Stimulated activated naive CD4-positive, alpha-beta T cell (primary cell): Measurements from ENCODE around the gene BNIPL.

Source experiments
- DNase-seq, 6 experiments: peaks; one replicate each; lab custom pipeline; 2025; lab: John Stamatoyannopoulos, UW

The BNIPL gene, protein sequence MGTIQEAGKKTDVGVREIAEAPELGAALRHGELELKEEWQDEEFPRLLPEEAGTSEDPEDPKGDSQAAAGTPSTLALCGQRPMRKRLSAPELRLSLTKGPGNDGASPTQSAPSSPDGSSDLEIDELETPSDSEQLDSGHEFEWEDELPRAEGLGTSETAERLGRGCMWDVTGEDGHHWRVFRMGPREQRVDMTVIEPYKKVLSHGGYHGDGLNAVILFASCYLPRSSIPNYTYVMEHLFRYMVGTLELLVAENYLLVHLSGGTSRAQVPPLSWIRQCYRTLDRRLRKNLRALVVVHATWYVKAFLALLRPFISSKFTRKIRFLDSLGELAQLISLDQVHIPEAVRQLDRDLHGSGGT

DNA sequence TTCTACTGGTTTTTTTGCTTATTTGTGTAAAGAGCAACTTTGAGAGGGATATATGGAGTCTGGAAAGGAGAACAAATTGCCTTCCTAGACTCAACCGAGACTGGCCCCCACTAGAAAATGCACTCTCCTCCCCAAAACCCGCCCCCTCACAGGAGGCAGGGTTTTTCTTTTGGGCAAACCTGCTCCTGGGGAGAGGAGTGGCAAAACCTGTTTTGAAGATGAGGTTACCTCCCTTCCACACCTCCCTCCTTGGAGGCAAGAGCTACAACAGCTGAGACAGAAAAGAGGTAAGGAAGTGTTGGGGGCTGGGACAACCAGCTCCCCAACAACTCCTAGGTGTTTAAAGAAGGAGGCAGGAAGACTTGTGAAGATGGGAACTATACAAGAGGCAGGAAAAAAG lies at the start of gene BNIPL:
Gene BNIPL (plus strand): TSS at position 231 of the 400 bp plus-strand sequence. CDS start 140 bp downstream, at position 371.
- no peak for DNase-seq

DNA sequence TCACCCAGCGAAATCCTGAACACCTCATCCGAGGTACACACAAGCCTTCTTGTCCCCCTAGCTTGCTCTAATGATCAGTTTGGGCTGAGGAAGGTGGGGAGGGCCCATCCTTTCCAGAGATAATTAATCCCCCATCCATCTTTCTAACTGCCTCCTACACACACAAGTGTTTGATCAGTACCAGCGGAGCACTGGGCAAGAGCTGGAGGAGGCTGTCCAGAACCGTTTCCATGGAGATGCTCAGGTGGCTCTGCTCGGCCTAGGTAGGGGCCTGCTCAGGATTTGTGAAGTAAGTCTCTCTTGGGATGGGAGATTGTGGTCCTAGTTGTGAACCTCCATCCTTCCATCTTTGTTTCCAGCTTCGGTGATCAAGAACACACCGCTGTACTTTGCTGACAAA lies 48.5 kb upstream of the BNIPL start:
- DNase-seq: no peak

GRCh38 chr1:150992626-150993025 lies 43.8 kb upstream of the BNIPL start:
- no peak for DNase-seq

- no peak for DNase-seq
Observed at GRCh38 chr1:150994248-150994647, 42.1 kb upstream of the BNIPL start.

DNA sequence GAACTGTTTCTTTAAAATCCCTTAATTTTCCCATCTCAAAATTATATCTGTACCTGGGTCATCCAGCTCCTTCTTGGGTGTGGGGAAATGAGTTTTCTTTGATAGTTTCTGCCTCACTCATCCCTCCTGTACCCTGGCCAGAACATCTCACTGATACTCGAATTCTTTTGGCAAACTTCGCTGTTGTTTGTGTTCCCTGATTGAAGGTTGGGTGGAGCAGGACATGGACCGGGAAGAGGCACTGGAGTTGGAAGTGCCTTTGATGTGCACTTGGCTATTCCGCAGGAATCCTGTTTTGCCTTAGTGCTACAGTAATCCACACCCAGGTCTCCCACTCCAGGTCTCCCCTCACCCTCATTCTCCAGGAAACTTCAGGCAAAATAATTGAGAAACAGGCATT lies 40.9 kb upstream of the BNIPL start:
- DNase-seq: no peak

DNA sequence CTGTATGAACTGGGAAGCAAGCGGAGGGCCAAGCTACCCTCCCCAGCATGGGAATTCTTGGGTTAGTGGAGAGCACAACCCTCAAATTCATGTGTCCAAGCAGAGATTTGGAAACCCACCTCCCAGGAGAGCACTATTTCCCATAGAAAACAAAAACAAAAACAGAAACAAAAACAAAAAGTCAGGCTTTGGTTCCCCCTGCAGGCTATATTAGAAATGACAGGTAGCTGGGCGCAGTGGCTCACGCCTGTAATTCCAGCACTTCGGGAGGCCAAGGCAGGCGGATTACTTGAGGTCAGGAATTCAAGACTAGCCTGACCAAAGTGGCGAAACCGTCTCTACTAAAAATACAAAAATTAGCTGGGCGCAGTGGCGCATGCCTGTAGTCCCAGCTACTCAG lies 40.5 kb upstream of the BNIPL start:
- DNase-seq: peak in 4 of 6 experiments; percentile 21 to 39 (median 36)

DNA sequence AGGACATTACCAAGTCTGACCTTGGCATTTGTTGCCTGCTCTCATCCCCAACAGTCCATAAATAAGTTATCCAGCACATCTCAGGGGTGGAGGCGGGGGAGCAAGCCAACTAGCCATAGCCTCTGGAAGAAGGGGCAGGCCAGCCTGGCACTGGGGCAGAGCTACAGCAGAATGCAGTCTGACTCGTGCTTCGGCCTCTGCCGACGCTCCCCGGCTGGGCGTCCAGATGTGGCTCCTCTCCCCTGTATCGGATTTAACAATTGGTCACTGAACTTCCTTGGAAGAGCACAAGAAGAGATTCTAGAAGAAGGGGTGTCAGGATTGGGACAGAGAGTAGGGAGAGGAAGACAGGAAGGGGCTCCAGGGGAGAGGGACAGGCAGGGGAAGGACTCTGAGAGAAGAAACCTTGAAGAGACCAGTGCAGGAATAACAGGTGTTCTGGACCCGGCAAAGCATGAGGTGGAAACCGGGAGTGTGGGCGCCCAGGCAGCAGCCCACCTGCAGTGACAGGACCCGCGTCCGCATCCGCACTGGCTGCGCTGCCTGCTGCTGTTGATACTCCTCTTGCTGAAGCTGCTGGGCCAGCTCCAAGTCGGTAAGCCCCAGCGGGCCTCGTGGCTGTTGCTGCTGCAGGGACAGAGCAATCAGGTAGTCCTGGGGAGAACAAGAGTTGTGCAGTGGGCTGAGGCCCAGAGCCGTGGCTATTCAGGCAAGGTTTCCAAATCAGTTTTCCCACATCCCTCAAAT lies 39.1 kb upstream of the BNIPL start:
- DNase-seq: no peak

DNA sequence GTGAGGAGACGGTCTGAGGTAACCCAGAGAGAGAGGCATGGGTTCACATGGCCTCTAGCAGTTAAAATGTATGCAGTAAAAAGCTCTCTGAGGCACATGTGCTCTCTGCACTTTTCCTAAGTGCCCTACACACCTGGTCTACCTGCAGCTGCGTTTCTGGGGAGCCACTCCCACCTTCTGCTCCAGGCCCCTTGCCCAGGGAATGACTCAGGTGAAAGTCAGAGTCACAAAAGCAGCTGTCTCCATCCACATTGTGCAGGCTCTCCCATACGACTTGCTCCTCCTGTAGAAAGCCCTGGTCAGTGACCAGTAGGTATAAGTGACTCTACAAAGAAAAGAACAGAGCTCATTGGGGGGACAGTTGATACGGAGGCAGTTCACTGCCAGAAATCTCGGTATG lies 38.4 kb upstream of the BNIPL start:
- no peak for DNase-seq

DNA sequence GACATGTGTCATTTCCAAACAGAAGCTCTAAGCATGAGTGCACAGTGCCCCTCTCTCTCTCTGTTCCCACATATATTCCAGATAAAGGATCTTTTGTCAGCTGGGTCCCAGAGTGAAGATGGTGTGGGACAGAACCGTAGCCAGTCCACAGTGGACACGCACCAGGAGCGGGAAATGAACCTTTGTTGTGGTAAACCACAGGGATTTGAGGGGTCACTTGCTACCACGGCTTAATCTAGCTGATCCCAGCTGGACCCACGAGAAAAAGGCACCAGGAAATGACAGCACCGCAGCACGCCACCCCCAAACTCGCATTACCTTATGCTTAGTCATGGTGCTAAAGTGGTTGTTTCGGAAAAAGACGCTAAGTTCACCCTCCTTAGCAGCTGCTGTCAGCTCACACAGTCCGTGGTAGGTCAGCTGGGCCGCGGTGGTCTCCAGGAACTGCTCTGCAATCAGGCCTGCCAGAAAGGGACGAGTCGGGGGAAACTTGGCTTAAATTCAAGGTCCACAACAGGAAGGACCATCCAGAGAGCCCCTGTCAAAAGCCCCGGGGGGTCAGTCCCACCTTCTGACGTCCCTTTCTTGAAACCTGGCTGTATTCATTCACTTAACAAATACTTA lies 37.2 kb upstream of the BNIPL start:
- DNase-seq: no peak

- DNase-seq: no peak
Observed at GRCh38 chr1:150999926-151000325, 36.5 kb upstream of the BNIPL start.

DNA sequence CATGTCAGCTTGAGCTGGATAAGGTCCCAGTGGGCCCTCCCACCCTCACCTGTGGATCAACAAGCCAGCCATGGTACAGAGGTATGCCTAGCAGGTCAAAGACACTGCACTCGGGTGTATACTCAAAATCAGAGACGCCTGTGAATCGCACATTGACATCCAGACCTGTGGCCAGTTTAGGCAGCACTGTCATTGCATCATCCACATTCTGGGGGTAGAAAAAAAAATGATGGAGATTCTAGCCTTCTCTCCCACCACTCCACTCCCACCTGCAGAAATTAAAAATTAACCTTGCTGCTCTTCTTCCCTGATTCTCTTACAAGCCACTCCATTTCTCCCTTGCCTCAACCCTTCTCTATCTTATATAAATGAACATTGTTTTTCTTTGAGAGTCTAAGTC lies 36.0 kb upstream of the BNIPL start:
- no peak for DNase-seq

DNA sequence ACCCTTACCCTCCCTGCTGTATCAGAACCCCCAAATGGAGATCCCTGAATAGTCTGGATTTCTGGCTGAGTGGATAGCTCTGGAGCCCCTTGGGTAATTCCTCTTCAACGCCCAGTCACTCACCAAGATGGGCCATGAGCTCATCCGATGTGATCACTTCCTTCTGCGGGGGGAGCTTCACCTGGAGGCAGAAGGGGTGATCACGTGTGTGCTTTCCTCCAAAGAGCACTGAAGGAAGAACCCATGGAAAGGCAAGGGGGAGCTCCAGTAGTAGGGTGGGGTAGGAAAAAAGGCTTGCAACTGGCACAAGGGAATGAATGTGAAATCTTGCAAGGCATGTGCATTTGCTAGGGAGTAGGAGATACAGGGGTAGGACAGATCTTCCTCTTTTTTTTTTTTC lies 34.8 kb upstream of the BNIPL start:
- no peak for DNase-seq

- DNase-seq: no peak
Observed at GRCh38 chr1:151002051-151002450, 34.3 kb upstream of the BNIPL start.

DNA sequence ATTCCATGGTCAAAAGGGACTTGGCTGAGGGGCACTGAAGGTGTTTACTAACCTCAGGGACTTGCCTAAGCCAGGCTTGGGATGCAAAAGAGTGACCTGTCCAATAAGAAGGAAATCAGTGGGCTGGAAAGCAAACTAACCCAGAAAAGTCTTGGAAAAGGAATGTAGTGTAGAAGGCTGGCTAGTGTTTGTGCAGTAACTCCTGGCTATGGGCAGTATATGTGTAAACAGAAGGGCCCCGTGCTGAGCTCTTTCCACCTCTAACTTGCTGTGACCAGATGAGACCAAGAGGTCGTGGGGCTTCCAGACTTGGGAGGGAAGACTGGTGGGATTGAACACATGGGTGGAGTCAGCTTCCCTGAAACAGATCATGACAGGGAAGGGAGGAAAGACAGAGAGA lies 33.8 kb upstream of the BNIPL start:
- DNase-seq: no peak

- DNase-seq: peak in 2 of 6 experiments; percentile 12 to 17
Observed at GRCh38 chr1:151003180-151003579, 33.2 kb upstream of the BNIPL start.

DNA sequence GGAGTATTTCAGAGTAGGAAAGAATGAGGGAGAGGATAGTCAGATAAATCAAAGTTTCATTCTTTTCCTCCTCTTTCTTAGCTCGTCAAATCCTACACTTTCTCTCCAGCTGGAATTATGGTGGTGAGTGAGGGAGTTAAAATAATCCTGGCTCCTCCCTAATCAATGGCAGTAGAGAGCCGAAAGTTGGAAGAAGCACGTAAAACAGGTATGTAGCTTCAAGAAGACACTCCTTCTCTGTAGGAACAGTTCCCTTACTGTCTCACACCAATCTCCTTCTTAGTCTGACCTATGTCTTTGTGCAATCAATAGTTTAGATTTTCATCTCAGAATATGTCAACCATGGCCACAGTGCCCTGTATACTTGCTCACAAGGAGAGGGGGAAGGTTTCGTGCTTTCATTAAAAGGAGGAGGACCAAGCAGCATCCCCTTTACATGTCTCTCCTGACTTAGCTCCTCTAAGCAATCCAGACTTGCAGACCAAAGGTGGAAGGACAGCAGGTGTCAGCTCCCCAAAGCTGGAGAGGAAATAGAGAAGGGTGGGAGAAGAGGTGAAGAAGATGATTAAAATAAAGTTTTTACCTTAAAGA lies 30.6 kb upstream of the BNIPL start:
- DNase-seq: no peak

- peak in 3 of 6 experiments; percentile 17 to 40 (median 24) for DNase-seq
Observed at GRCh38 chr1:151006327-151007052, 29.9 kb upstream of the BNIPL start, which contains the start of gene MINDY1. TSS of gene MINDY1 (minus strand) at chr1:151006902. CDS start at chr1:151002617, 4,285 bp downstream.

DNA sequence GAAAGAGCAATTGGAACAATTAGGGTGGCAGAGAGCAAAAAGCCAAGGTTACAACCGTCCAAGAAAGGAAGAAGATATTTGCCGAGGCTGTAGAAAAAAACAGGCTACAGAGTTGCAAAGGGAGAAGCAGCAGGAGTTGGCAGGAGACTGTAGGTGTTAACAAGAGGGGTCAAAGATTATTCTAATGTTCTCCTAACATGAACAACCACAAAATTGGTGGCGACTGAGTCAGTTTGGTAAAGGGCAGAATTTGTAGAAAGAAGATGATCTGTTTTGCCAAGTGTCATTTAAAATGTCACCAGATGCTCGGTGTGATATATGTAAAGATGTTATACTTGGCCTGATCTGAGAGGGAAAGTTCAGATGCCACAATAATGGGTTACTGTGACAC lies 28.5 kb upstream of the BNIPL start:
- DNase-seq: no peak

GRCh38 chr1:151008244-151009205 lies 27.9 kb upstream of the BNIPL start, which contains the start of gene PRUNE1:
TSS of gene PRUNE1 (plus strand) at chr1:151008449. CDS start at chr1:151008633, 184 bp downstream.
- DNase-seq: peak; percentile 87 to 96 (median 91)

GRCh38 chr1:151009206-151009587 lies 27.2 kb upstream of the BNIPL start:
- no peak for DNase-seq
